ENCODE measurements around the gene RPL39L. TPM values are rescaled to one million over a fixed set of nuclear protein-coding genes. Genes with fewer than 3 reads are reported as not detected.

Gene RPL39L
- total and polyA plus RNA-seq, 2 of the 13 experiments (the other 11 are each of a cell fraction or from before 2014, with no cell fraction given) = not detected

- Histone ChIP-seq H2AFZ (ENCODE audit: low read length) (no peak overlapping the region), H3K9ac (ENCODE audit: insufficient read depth, low read depth, low read length) (no peak overlapping the region), H3K4me1 (ENCODE audit: insufficient read depth, low read length) (0 out of 2 replicates have a peak, but pooled peaks cover 6% of the 10 kb centered on the region), H3K4me3 (replicated peaks in 1 of 3; ENCODE audit: insufficient read depth in 1 of 3, low read depth in 2 of 3, low read length in 3 of 3) (no peak overlapping the region), H3K27me3 (ENCODE audit: control insufficient read depth in 1 of 2, insufficient read depth in 2 of 2, low read length in 2 of 2) (peaks cover 0 to 7% of the 10 kb centered on the region in 2 experiments; a peak in 1 of 5 replicates), H3K9me3 (ENCODE audit: low read length) (no peaks in the 10 kb centered on the region), H3K79me2 (ENCODE audit: insufficient read depth, low read length) (no peaks in the 10 kb centered on the region), H3K27ac (ENCODE audit: extremely low read length, insufficient read depth, low read length) (no peak overlapping the region), H3K36me3 (replicated peaks in 1 of 2; ENCODE audit: control insufficient read depth in 1 of 2, insufficient read depth in 2 of 2, low read length in 2 of 2) (no peaks in the 10 kb centered on the region), H4K20me1 (ENCODE audit: insufficient read depth, low read length) (no peaks in the 10 kb centered on the region), H3K4me2 (ENCODE audit: low read depth, low read length) (no peak overlapping the region)
- in situ Hi-C loops (cut with HindIII; ENCODE audit: extremely low pct_ligation_motif_present, low pct_unique_long_range_greater_than_20kb) (no loop called here), intact Hi-C loops (cut with micrococcal nuclease; ENCODE audit: unreplicated experiment) (no loop called here)
- ChIA-PET CTCF (ENCODE audit: low intra/inter-chr PET ratio, low total read pairs) (interaction anchor here (2.7 kb wide), 1 partner anchor 50 kb away, joined by 11 read pairs; no protein-coding TSS in a partner anchor), POLR2A (no interaction called here)
- TF ChIP-seq FOXJ3 (CRISPR knock-in tag; IDR thresholded peaks at IDR 0.05; ENCODE audit: borderline replicate concordance) (no peak), WIZ (CRISPR knock-in tag; IDR thresholded peaks at IDR 0.05) (no peak), PAF1 (CRISPR knock-in tag; IDR thresholded peaks at IDR 0.05) (no peak), NR2F2 (IDR thresholded peaks at IDR 0.05; ENCODE audit: borderline replicate concordance, low read depth) (no peak), CENPT (CRISPR knock-in tag; IDR thresholded peaks at IDR 0.05; ENCODE audit: low read depth) (no peak), FOXK2 (IDR thresholded peaks at IDR 0.05) (no peak), PPARG (CRISPR knock-in tag; conservative IDR thresholded peaks at IDR 0.05) (no peak), ZNF333 (CRISPR knock-in tag; IDR thresholded peaks at IDR 0.05; ENCODE audit: borderline replicate concordance) (no peak)
- no peak for FAIRE-seq
- no TSS peak for BruUV-seq (replicated peaks)
- DNase-seq (ENCODE audit: low spot score) = no peak
- 0% methylated on average over 2 of the region's 2 CpGs for WGBS (ENCODE audit: low lambda C conversion rate)
- ATAC-seq = no peak
Observed at GRCh38 chr3:187114511-187114910, 24.8 kb downstream of the RPL39L start.

All from HepG2 (cell line).